SK-MEL-5 (cell line): ENCODE results near the gene L3MBTL3. TPM values are rescaled to one million over a fixed set of nuclear protein-coding genes. Genes with fewer than 3 reads are reported as not detected.

Source experiments
- DNase-seq: peaks from one replicate; pipeline ENCODE4 v3.0.0-alpha.2; 2016; ENCODE audit warnings: low read depth, low spot score
- in situ Hi-C: cut with HindIII; loops from 2 replicates; pipeline ENCODE4 v1.10.0; 2016; ENCODE audit warnings: low sequenced_read_pairs, high pct_unique_total_duplicates, low pct_unique_long_range_greater_than_20kb
- total RNA-seq: library from RNA; depleted of rRNA; stranded (reverse); fragments of >200 nt; shearing (Covaris generic); gene quantifications from 2 replicates; pipeline ENCODE4 v1.2.3, GENCODE V29; 2014; rRNA removed

The L3MBTL3 gene
- total RNA-seq, 1 experiment from 2014 or later = 6.8 TPM

DNA sequence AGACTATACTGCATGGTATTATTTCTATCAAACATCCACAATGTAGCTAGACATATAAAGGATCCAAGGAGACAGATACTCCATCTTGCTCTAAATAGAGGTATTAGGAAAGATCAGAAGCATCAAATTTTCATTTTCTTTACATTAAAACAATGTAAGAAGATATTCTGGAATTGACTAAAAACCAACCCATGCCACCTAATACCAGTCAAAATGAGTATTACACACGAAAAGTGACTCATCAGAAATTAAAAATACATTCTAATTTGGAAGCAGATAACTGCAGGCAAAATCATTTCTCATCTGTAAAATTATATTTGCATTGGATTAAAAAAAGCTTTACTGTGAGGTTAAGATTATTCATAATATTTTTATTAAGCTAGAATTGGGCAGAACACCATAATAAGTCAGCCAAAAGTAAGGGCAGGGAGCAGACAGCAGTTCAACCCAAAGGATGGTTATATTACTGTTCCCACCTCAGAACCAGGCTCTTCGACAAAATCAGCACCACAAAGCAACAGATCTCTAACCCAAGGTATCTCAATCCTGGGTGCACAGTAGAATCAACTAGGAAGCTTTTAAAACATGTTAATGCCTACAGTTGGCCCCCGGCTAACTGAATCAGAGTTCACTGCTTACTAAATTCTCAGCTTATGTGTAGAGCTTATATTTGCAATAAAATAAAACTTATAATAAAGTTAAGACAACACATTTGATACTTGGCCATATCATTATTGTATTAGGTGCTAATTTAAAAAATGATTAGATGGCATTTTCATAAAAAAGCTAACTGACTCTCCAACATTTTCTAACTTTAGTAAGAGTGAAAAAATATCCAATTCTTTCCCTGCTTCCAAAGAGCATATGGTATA lies 169.2 kb downstream of the L3MBTL3 start:
- DNase-seq = no peak
- in situ Hi-C loops = no loop called here

DNA sequence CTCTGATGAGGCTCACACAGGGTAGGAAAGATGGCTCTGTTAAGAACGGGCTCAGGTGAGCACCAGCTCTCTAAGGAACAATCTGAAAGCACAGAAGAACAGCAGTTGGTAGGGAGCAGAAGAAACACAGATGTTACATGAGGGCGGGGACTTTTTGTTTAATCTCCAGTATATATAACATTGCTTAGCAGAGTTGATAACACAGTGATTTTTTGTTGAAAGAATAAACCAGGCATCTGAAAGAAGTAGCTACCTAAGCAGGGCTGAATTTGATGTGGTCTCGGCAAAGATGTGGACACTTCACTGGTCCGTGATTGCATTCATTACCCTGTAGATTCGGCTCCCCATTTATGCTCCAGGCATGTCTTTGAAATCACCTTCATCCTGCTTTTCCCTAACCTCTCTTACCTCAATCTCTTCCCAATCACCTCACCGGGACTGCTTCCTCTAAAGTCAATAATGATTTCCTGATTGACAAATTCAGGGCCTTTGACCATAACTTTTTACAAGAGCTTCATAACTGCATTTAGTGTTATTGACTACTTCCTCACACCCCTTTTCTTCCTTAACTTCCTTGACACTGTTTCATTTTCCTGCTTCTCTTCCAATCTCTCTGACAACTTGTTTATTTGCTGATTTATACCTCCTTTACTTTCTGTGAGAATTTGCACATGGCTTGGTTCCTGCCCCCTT lies 170.0 kb downstream of the L3MBTL3 start:
- DNase-seq = no peak
- in situ Hi-C loops = no loop called here

- in situ Hi-C loops = no loop called here
- no peak for DNase-seq
These were observed 171.4 kb downstream of the L3MBTL3 start for GRCh38 chr6:130189531-130190397.

Other genes starting within 250 kb of the L3MBTL3 start
- not detected in 2 replicates for gene TMEM244, start 157.3 kb upstream of the L3MBTL3 start, total RNA-seq
- not detected in 2 replicates for gene SAMD3, start 204.4 kb downstream of the L3MBTL3 start, total RNA-seq